ENCODE data around the gene LTBP1. TPM values are rescaled to one million over a fixed set of nuclear protein-coding genes. Genes with fewer than 3 reads are reported as not detected.

The LTBP1 gene
- total RNA-seq, 1 donor from 2014 or later = 43.9 TPM

- no peak overlapping the region for H3K4me3 ChIP-seq (ENCODE audit: low read depth, low read length)
- no peak for DNase-seq (ENCODE audit: low read depth)
- TF ChIP-seq CTCF (conservative IDR thresholded peaks at IDR 0.05; ENCODE audit: low read depth, low read length) = no peak
Observed at GRCh38 chr2:33094303-33094702, 147.6 kb downstream of the LTBP1 start.

GRCh38 chr2:33099989-33100388 lies 153.2 kb downstream of the LTBP1 start:
- no peak for TF ChIP-seq CTCF (conservative IDR thresholded peaks at IDR 0.05; ENCODE audit: low read depth, low read length)
- H3K4me3 ChIP-seq (ENCODE audit: low read depth, low read length) = no peak overlapping the region
- DNase-seq (ENCODE audit: low read depth) = no peak

- TF ChIP-seq CTCF (conservative IDR thresholded peaks at IDR 0.05; ENCODE audit: low read depth, low read length) = no peak
- no peak overlapping the region for H3K4me3 ChIP-seq (ENCODE audit: low read depth, low read length)
Observed at GRCh38 chr2:33100921-33101320, 154.2 kb downstream of the LTBP1 start.

GRCh38 chr2:33104052-33104623 lies 157.4 kb downstream of the LTBP1 start:
- no peak for DNase-seq (ENCODE audit: low read depth)
- TF ChIP-seq CTCF (conservative IDR thresholded peaks at IDR 0.05; ENCODE audit: low read depth, low read length) = no peak
- no peak overlapping the region for H3K4me3 ChIP-seq (ENCODE audit: low read depth, low read length)

More at GRCh38 chr2:33100921-33101320, 154.2 kb downstream of the LTBP1 start:
- DNase-seq (ENCODE audit: low read depth) = no peak

- no peak for TF ChIP-seq CTCF (conservative IDR thresholded peaks at IDR 0.05; ENCODE audit: low read depth, low read length)
- DNase-seq (ENCODE audit: low read depth) = no peak
- H3K4me3 ChIP-seq (ENCODE audit: low read depth, low read length) = no peak overlapping the region
Observed at GRCh38 chr2:33104726-33105125, 158.0 kb downstream of the LTBP1 start.

- no peak for DNase-seq (ENCODE audit: low read depth)
- no peak overlapping the region for H3K4me3 ChIP-seq (ENCODE audit: low read depth, low read length)
- no peak for TF ChIP-seq CTCF (conservative IDR thresholded peaks at IDR 0.05; ENCODE audit: low read depth, low read length)
Observed at GRCh38 chr2:33106115-33106514, 159.4 kb downstream of the LTBP1 start.
